PC-9 (cell line): ENCODE data around the gene CES2. TPM values are rescaled to one million over a fixed set of nuclear protein-coding genes. Genes with fewer than 3 reads are reported as not detected.
A peak's percentile ranks its signal among the peaks of the same experiment; 100 is the strongest.
"Not testable (repeated sequence)": the region's sequence is repeated elsewhere in the genome, so short reads cannot be mapped to it uniquely, and the experiment has no call there.

ENCODE experiments used
- BruUV-seq: library from RNA; stranded (reverse); fragments of 400-500 nt; replicated peaks from 2 replicates; lab custom pipeline; 2021; lab: Mats Ljungman, UMichigan
- CTCF ChIA-PET: fragments of 300-600 bp; sonication (Branson Sonifier 250); formaldehyde crosslinking; loops from one replicate; lab custom pipeline; 2022; ENCODE audit warnings: antibody characterized with exemption; lab: Charles Lee
- POLR2A ChIA-PET: fragments of 300-600 bp; sonication (Branson Sonifier 250); formaldehyde crosslinking; loops from one replicate; lab custom pipeline; 2022; ENCODE audit warnings: antibody characterized with exemption; ENCODE audit not compliant: unreplicated experiment; lab: Charles Lee
- DNase-seq, 2 experiments: peaks; one replicate each; pipeline versions ENCODE4 v3.0.0 to v3.0.0-alpha.2; 2015 to 2022; ENCODE audit warnings: mixed read lengths in 1 of 2
- H2AFZ ChIP-seq: fragments of 200-600 bp; sonication (generic); 2 replicates; pipeline ENCODE4 v1.8.1; 2017; ENCODE audit warnings: antibody characterized with exemption
- H3F3A ChIP-seq: fragments of 200-600 bp; sonication (generic); 2 replicates; pipeline ENCODE4 v1.8.1; 2017; ENCODE audit warnings: antibody characterized with exemption, mild to moderate bottlenecking, low read depth; ENCODE audit not compliant: insufficient read depth
- H3K27ac ChIP-seq: fragments of 200-600 bp; sonication (generic); 2 replicates; pipeline ENCODE4 v1.6.1; 2016; ENCODE audit warnings: mixed run types
- H3K27me3 ChIP-seq: fragments of 200-600 bp; sonication (generic); 2 replicates; pipeline ENCODE4 v1.6.1; 2016; ENCODE audit warnings: low read depth, mixed run types; ENCODE audit not compliant: insufficient read depth
- H3K36me3 ChIP-seq: fragments of 200-600 bp; sonication (generic); 2 replicates; pipeline ENCODE4 v1.6.1; 2016; ENCODE audit warnings: low read depth, mixed run types
- H3K4me1 ChIP-seq: fragments of 200-600 bp; sonication (generic); replicated peaks from 2 replicates; pipeline ENCODE4 v1.6.1; 2016; ENCODE audit warnings: mixed run types; ENCODE audit not compliant: insufficient read depth
- H3K4me2 ChIP-seq: fragments of 200-600 bp; sonication (generic); 2 replicates; pipeline ENCODE4 v1.6.1; 2017; ENCODE audit warnings: mixed run types
- H3K4me3 ChIP-seq: fragments of 200-600 bp; sonication (generic); 2 replicates; pipeline ENCODE4 v1.6.1; 2016; ENCODE audit warnings: mixed run types
- H3K79me2 ChIP-seq: fragments of 200-600 bp; sonication (generic); 2 replicates; pipeline ENCODE4 v1.6.1; 2017; ENCODE audit warnings: low read depth, mixed run types
- H3K9me2 ChIP-seq: fragments of 200-600 bp; sonication (generic); 2 replicates; pipeline ENCODE4 v1.8.1; 2017; ENCODE audit warnings: mild to moderate bottlenecking; ENCODE audit not compliant: insufficient read depth
- H3K9me3 ChIP-seq: fragments of 200-600 bp; sonication (generic); 2 replicates; pipeline ENCODE4 v1.8.1; 2016; ENCODE audit warnings: low read depth; ENCODE audit not compliant: insufficient read depth
- H4K20me1 ChIP-seq: fragments of 200-600 bp; sonication (generic); 2 replicates; pipeline ENCODE4 v1.8.1; 2017; ENCODE audit not compliant: insufficient read depth
- CTCF ChIP-seq: fragments of 200-600 bp; sonication (generic); conservative IDR thresholded peaks from 2 replicates; pipeline ENCODE4 v1.6.1; 2017; ENCODE audit warnings: mixed run types, antibody characterized with exemption, mild to moderate bottlenecking, moderate library complexity
- EZH2 ChIP-seq: fragments of 200-600 bp; sonication (generic); IDR thresholded peaks from 2 replicates; pipeline ENCODE4 v1.8.0; 2017; ENCODE audit warnings: antibody characterized with exemption, low read depth
- intact Hi-C: fragments of 100-400 bp; cut with micrococcal nuclease; formaldehyde crosslinking; loops from one replicate; pipeline ENCODE4 v1.10.0; 2022; ENCODE audit not compliant: unreplicated experiment
- total RNA-seq: library from RNA; stranded (reverse); gene quantifications from 2 replicates; pipeline ENCODE4 v1.2.3, GENCODE V29; 2021

CES2 gene
- total RNA-seq, 1 experiment from 2014 or later, result 32.8 TPM

DNA sequence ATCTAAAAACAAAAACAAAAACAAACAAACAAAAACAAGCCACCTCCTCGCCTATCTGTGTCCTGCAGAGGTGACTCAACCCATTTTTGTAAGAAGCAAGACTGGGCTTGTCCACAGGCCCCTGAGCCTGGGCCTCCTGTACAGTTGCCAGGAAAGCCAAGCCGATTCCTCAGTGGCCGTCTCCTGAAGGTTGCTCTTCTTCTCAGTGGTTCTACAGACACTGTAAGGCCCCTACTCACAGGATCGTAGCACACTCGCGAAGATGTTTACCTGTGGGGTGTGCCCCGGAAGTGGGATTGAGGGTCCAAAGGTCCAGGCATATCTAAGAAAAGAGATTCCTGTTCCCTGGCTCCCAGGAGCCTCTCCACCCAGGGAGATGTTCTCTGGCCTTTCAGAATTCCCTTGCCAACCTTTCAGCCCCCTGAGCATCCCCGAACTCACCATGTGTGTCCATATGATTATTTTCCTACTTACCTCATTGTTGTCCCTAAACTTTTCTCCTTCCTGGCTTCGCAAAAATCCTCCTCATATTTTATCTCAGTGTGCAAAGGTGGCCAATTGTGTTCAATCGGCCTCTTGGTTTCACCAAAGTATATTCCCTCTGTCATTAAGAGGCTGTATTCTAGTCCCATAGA lies 18.3 kb downstream of the CES2 start:
- no peaks in the 10 kb centered on the region for H3K4me1 ChIP-seq
- no peaks in the 10 kb centered on the region for H4K20me1 ChIP-seq
- POLR2A ChIA-PET, result interaction anchor here (0.5 kb wide), 1 partner anchor 150 kb away, joined by 4 read pairs; no protein-coding TSS in a partner anchor
- H3K9me3 ChIP-seq, result no peaks in the 10 kb centered on the region
- no peak overlapping the region for H3K4me2 ChIP-seq
- H3K27me3 ChIP-seq, result no peaks in the 10 kb centered on the region
- no TSS peak for BruUV-seq
- H3K36me3 ChIP-seq, result no peaks in the 10 kb centered on the region
- H3K79me2 ChIP-seq, result no peaks in the 10 kb centered on the region
- no peak overlapping the region for H3K4me3 ChIP-seq
- TF ChIP-seq CTCF, result no peak
- TF ChIP-seq EZH2, result no peak
- intact Hi-C loops, result loop anchor here (1.0 to 2.0 kb wide), 3 partner anchors 58 to 511 kb away; no protein-coding TSS in a partner anchor
- no peak overlapping the region for H2AFZ ChIP-seq
- CTCF ChIA-PET, result interaction anchor here (0.7 to 1.3 kb wide), 5 partner anchors 36 to 245 kb away, joined by 3 to 9 read pairs (median 6); no protein-coding TSS in a partner anchor
- no peaks in the 10 kb centered on the region for H3K9me2 ChIP-seq
- no peaks in the 10 kb centered on the region for H3F3A ChIP-seq
- H3K27ac ChIP-seq, result no peak overlapping the region
- DNase-seq, result no peak

GRCh38 chr16:66954097-66954659 lies 18.9 kb downstream of the CES2 start:
- no peaks in the 10 kb centered on the region for H3K36me3 ChIP-seq
- no TSS peak for BruUV-seq
- peak; percentile 55 to 81 for DNase-seq
- TF ChIP-seq EZH2 (no peak), CTCF (peak; percentile 88)
- H4K20me1 ChIP-seq, result no peaks in the 10 kb centered on the region
- H3K4me3 ChIP-seq, result no peak overlapping the region
- ChIA-PET CTCF (interaction anchor here (0.7 to 1.3 kb wide), 5 partner anchors 35 to 244 kb away, joined by 3 to 9 read pairs (median 6); no protein-coding TSS in a partner anchor), POLR2A (interaction anchor here (0.5 kb wide), 1 partner anchor 150 kb away, joined by 4 read pairs; no protein-coding TSS in a partner anchor)
- H3K4me2 ChIP-seq, result no peak overlapping the region
- H3K27me3 ChIP-seq, result no peaks in the 10 kb centered on the region
- H2AFZ ChIP-seq, result no peak overlapping the region
- H3K79me2 ChIP-seq, result no peaks in the 10 kb centered on the region
- intact Hi-C loops, result loop anchor here (1.0 to 2.0 kb wide), 3 partner anchors 59 to 511 kb away; no protein-coding TSS in a partner anchor
- H3F3A ChIP-seq, result no peaks in the 10 kb centered on the region
- H3K9me2 ChIP-seq, result no peaks in the 10 kb centered on the region
- H3K4me1 ChIP-seq, result no peaks in the 10 kb centered on the region
- no peak overlapping the region for H3K27ac ChIP-seq
- H3K9me3 ChIP-seq, result no peaks in the 10 kb centered on the region

- H2AFZ ChIP-seq, H3K79me2 ChIP-seq, DNase-seq, H3K9me2 ChIP-seq, H3K27ac ChIP-seq, H3K4me3 ChIP-seq, H3K9me3 ChIP-seq, H3K36me3 ChIP-seq, H3K27me3 ChIP-seq, BruUV-seq, H3K4me2 ChIP-seq, POLR2A ChIA-PET, H3K4me1 ChIP-seq, H4K20me1 ChIP-seq, CTCF ChIA-PET, H3F3A ChIP-seq: not testable (repeated sequence)
- intact Hi-C loops, result loop anchor here (2.0 kb wide), 1 partner anchor 509 kb away; no protein-coding TSS in a partner anchor
These were observed 20.2 kb downstream of the CES2 start for GRCh38 chr16:66955363-66956153.

GRCh38 chr16:66956154-66956457 lies 20.8 kb downstream of the CES2 start:
- intact Hi-C loops, H3K27me3 ChIP-seq, H3K36me3 ChIP-seq, H3K4me2 ChIP-seq, H3K9me3 ChIP-seq, H2AFZ ChIP-seq, POLR2A ChIA-PET, DNase-seq, BruUV-seq, H3K27ac ChIP-seq, H3K4me3 ChIP-seq, H3K9me2 ChIP-seq, H3K4me1 ChIP-seq, H4K20me1 ChIP-seq, H3F3A ChIP-seq, CTCF ChIA-PET, H3K79me2 ChIP-seq: not testable (repeated sequence)
